HCT116 (cell line): ENCODE measurements around the gene DHRS13.

Source experiments
- CEBPB ChIP-seq: IDR thresholded peaks from 2 replicates; pipeline ENCODE4 v1.6.1; 2012; ENCODE audit warnings: low read depth
- EGR1 ChIP-seq: IDR thresholded peaks from 2 replicates; pipeline ENCODE4 v1.6.1; 2012; ENCODE audit warnings: low read depth
- EZH2phosphoT487 ChIP-seq: fragments of 200-600 bp; IDR thresholded peaks from 2 replicates; pipeline ENCODE4 v1.6.1; 2018; ENCODE audit warnings: antibody characterized with exemption, borderline replicate concordance
- MAX ChIP-seq: IDR thresholded peaks from 2 replicates; pipeline ENCODE4 v1.6.1; 2012
- POLR2A ChIP-seq: IDR thresholded peaks from 2 replicates; pipeline ENCODE4 v1.7.0; 2011; ENCODE audit warnings: borderline replicate concordance; ENCODE audit not compliant: insufficient read depth, insufficient read length; ENCODE audit errors: extremely low read depth
- POLR2AphosphoS5 ChIP-seq: IDR thresholded peaks from 2 replicates; pipeline ENCODE4 v1.6.1; 2011; ENCODE audit warnings: mild to moderate bottlenecking, low read depth, low read length, moderate library complexity
- SRF ChIP-seq: IDR thresholded peaks from 2 replicates; pipeline ENCODE4 v1.6.1; 2012; ENCODE audit warnings: low read depth
- YY1 ChIP-seq: IDR thresholded peaks from 2 replicates; pipeline ENCODE4 v1.6.1; 2011; ENCODE audit warnings: low read length, low read depth, moderate library complexity, mild to moderate bottlenecking; ENCODE audit not compliant: insufficient replicate concordance; ENCODE audit errors: extremely low read depth
- ZFX ChIP-seq: fragments of 450-650 bp; IDR thresholded peaks from 2 replicates; pipeline ENCODE4 v1.6.1; 2017
- TF ChIP-seq, protein P1 (sequence below), 3 experiments: fragments of 200-600 bp in 1 of 3; sonication (generic) in 1 of 3; IDR thresholded peaks in 2 of 3; conservative IDR thresholded peaks in 1 of 3; 2 replicates each; pipeline ENCODE4 v1.5.1; 2012 to 2017; ENCODE audit warnings: low read depth in 2 of 3, low read length in 2 of 3, antibody characterized with exemption in 1 of 3, borderline replicate concordance in 1 of 3, control low read depth in 1 of 3, mild to moderate bottlenecking in 1 of 3, mixed read lengths in 1 of 3, mixed run types in 1 of 3, moderate library complexity in 1 of 3; ENCODE audit not compliant: insufficient read depth in 1 of 3
- TF ChIP-seq, protein P2 (sequence below): IDR thresholded peaks from 2 replicates; pipeline ENCODE4 v1.6.1; 2012; ENCODE audit warnings: low read depth

DNA sequence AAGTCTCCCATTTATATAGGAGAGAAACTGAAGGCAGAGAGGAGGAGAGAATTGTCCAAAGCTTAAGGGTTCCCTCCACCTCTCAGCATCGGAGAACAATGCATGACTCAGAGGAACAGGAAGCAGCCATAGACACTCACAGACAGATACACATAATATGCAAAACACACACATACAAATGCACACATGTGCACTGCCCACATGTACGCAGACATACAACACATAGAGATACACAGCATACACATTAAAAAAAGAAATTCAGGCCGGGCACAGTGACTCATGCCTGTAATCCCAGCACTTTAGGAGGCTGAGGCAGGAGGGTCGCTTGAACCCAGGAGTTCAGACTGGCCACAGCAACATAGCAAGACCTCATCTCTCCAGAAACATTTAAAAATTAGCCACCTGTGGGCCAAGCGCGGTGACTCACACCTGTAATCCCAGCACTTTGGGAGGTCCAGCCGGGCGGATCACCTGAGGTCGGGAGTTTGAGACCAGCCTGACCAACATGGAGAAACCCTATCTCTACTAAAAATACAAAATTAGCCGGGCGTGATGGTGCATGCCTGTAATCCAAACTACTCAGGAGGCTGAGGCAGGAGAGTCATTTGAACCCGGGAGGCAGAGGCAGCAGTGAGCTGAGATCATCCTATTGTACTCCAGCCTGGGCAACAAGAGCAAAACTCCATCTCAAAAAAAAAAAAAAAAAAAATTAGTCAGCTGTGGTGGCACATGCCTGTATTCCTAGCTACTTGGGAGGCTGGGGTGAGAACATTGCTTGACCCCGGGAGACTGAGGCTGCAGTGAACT is 36.7 kb downstream of the DHRS13 start:
- TF ChIP-seq, protein P1, sequence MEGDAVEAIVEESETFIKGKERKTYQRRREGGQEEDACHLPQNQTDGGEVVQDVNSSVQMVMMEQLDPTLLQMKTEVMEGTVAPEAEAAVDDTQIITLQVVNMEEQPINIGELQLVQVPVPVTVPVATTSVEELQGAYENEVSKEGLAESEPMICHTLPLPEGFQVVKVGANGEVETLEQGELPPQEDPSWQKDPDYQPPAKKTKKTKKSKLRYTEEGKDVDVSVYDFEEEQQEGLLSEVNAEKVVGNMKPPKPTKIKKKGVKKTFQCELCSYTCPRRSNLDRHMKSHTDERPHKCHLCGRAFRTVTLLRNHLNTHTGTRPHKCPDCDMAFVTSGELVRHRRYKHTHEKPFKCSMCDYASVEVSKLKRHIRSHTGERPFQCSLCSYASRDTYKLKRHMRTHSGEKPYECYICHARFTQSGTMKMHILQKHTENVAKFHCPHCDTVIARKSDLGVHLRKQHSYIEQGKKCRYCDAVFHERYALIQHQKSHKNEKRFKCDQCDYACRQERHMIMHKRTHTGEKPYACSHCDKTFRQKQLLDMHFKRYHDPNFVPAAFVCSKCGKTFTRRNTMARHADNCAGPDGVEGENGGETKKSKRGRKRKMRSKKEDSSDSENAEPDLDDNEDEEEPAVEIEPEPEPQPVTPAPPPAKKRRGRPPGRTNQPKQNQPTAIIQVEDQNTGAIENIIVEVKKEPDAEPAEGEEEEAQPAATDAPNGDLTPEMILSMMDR (IDR thresholded peaks at IDR 0.05 in 2 of 3, conservative IDR thresholded peaks at IDR 0.05 in 1 of 3; ENCODE audit: borderline replicate concordance in 1 of 3, insufficient read depth in 1 of 3, low read depth in 2 of 3, low read length in 2 of 3) = no peak
- no peak for TF ChIP-seq YY1
- TF ChIP-seq POLR2A = no peak
- TF ChIP-seq POLR2AphosphoS5 = no peak
- no peak for TF ChIP-seq EGR1
- TF ChIP-seq MAX = no peak
- no peak for TF ChIP-seq SRF
- TF ChIP-seq, protein P2, sequence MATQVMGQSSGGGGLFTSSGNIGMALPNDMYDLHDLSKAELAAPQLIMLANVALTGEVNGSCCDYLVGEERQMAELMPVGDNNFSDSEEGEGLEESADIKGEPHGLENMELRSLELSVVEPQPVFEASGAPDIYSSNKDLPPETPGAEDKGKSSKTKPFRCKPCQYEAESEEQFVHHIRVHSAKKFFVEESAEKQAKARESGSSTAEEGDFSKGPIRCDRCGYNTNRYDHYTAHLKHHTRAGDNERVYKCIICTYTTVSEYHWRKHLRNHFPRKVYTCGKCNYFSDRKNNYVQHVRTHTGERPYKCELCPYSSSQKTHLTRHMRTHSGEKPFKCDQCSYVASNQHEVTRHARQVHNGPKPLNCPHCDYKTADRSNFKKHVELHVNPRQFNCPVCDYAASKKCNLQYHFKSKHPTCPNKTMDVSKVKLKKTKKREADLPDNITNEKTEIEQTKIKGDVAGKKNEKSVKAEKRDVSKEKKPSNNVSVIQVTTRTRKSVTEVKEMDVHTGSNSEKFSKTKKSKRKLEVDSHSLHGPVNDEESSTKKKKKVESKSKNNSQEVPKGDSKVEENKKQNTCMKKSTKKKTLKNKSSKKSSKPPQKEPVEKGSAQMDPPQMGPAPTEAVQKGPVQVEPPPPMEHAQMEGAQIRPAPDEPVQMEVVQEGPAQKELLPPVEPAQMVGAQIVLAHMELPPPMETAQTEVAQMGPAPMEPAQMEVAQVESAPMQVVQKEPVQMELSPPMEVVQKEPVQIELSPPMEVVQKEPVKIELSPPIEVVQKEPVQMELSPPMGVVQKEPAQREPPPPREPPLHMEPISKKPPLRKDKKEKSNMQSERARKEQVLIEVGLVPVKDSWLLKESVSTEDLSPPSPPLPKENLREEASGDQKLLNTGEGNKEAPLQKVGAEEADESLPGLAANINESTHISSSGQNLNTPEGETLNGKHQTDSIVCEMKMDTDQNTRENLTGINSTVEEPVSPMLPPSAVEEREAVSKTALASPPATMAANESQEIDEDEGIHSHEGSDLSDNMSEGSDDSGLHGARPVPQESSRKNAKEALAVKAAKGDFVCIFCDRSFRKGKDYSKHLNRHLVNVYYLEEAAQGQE = no peak
- no peak for TF ChIP-seq CEBPB
- TF ChIP-seq ZFX = no peak
- no peak for TF ChIP-seq EZH2phosphoT487
